ENCODE data around the gene CPNE2.
"Not testable (repeated sequence)": the region's sequence is repeated elsewhere in the genome, so short reads cannot be mapped to it uniquely, and the experiment has no call there.

Gene CPNE2

DNA sequence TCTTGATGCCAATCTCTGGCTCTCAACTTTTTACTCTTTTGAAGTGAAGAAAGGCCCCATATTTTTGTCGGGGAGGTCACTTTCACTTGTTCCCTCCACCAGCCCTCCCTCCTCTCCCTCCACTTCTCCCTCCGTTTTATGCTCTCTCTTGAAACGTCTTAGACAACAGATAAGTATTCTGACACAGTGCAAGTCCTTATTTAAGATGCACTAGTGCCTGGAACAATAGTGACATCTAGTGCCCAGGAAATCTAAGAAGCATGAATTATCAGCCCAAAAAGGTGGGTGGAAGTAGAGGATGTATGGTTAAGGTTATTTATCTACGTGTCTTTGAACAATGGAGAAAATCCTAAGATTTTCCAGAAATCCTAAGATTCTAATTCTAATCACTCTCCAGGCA lies 75.6 kb downstream of the CPNE2 start:
- DNase-seq (ENCODE audit: low read depth), result no peak

DNA sequence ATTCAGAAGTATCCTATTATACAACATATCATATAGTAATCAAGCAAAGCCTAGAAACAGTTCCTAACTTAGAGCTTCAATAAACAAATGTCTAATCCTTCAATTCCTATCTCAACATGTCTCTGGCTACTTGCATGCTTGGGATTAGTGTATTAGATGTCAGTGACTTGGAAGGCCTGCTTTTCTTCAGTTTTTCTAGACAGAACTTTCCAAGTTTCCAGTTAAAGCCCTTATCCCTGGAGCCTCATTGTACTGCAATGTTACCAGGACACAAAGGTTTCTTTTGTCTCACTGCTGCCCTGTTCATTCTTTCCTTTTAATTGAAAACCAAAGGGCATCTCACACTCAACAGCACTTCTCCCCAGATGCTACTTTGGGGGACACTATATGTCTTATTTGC lies 76.9 kb downstream of the CPNE2 start:
- no peak for DNase-seq (ENCODE audit: low read depth)

DNA sequence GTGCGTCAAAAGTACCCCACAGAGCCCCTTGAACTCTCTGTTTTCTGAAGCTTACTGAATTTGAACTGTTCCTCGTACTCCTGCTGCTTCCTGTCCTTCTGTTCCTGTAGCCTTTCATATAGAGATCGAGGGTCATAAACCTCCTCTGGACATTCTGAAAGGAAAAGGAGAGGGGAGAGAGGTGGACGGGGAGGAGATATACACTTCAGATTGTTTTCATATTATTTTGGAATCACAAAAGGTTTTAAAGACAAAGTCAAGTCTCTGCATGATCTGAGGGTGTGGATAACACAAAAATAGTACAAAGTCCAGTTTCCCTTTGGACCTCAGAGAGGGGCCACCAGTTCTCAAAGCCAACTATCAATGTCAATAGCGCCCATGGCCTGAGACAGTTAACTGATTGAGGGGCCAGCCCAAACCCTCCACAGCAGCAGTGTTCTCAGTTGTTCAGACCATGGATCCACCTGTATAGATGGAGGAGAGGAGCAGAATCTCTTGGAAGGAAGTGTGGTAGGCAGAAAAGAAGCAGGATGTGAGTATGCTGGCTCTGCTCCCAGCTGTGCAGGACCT lies 80.4 kb downstream of the CPNE2 start:
- no peak for DNase-seq (ENCODE audit: low read depth)

DNA sequence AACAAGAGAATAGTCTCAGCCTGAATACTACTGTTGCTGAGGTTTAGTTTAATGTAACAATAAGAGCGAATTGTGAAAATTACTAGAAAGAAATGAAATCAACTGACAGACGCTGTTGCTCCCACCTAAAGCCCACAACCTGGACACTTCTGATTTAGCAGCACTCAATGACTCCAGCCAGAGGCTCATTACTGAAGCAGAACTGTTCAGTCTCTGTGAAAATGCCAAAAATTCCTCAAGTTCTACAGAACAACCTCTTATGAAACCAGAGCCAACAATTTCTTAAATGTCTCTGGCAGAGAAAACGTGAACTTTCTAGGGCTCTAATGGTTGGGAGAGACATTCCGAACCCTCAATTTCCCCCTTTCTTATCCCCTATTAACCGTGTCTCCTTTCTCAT lies 83.5 kb downstream of the CPNE2 start:
- no peak for DNase-seq (ENCODE audit: low read depth)

DNA sequence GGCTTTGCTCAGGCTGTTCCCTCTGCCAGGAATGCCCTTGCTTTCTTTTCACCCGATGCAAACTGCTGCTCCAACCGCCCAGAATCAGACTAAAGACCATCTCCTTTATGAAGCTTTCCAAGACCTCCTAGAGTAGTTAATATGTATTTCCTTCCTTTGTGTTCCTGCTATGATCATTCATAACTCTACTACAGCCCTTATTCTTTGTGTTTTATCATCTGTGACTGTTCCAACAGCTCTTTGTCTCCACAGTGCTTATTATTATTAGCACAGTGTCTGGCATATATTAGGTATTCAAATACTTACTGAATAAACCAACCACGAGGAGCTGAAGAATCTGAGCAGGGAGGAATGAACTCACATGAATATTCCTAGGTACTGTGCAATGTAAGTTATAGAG lies 85.8 kb downstream of the CPNE2 start:
- no peak for DNase-seq (ENCODE audit: low read depth)

DNA sequence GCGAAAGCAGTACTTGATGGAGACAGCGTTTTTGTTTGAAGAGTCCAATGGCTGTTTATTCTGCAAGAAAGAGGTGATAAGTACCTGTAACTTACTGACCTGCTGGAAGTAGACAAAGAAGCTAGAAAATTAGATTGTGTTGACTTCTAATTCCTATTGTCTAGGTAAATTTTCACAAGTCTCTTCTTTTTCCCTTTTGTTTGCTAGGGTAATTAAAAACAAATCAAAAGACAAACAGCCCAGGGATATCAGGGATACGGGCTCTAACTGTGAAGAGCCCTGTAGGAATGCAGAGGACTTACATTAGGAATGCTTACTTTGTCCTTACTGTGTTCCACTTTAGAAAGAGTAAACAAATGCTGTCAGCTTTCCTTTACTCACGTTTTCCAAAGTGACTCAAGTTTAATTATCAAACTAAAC lies 86.4 kb downstream of the CPNE2 start:
- no peak for DNase-seq (ENCODE audit: low read depth)

DNA sequence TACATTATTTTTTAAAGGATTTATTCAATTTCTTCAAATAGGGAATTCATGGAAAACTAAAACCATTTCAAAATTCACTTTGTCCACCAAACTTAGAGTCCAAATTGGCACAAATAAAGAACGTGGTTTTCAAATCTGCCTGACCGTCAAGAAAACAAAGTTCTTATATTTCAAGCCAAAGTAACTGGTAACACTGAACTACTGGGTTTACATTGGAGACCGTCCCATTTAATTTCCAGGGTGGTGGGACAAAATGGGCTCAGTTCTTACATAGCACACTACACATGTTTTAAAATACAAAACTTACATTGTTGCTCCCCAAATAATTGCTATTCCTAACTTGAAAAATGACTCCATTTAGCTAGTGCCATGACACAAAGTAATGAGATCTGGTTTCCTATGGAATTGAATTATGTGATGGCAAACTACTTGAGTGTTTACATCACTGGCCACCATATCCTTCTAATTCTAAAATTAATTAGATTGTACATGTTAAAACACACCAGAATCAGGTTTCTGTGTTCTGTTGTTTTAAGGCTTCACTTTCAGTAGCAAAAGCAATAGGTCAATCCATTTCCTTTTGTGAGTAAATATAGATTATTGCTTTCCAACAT lies 86.9 kb downstream of the CPNE2 start:
- DNase-seq (ENCODE audit: low read depth), result no peak

DNA sequence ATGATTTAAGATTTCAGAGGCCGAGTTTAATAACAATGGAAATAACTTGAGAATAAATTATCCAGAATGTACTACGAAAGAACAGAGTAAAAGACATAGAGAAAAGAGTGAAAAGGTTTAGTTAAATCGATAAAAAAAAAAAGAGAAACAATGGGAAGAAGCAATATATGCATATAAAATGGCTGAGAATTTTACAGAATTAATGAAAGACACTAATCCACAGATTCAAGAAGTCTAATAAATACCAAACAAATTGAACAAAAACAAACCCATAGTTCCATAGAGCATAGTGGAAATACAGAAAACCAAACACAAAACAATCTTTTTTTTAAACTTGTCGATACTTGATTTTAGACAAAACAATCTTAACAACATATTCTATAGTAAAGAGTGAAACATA lies 91.7 kb downstream of the CPNE2 start:
- no peak for DNase-seq (ENCODE audit: low read depth)

DNA sequence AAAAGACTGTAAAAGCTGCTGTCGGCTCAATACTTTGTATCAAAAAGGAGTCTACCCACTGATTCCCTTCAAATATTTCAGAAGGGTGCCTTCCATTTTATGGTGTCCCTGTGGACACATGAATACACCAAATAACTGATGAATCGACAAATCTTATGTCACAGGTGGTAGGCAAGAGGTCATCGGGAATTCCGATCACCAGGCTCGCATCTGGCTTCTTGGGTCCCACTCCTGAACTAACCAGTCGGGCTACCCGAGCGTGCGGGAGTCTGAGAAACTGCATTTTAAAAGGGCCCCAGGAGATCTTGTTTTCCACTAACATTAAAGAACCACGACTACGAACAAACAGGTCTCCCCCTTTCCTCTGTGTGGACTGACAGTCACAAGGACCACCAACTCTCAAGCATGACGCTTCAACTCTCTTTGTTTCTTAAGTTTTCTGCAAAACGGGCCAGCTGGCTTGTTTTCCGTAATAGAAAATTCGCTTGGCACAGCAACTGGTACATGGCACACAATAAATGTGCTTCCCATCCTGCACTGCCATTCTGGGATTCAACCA lies 92.6 kb downstream of the CPNE2 start:
- no peak for DNase-seq (ENCODE audit: low read depth)

DNA sequence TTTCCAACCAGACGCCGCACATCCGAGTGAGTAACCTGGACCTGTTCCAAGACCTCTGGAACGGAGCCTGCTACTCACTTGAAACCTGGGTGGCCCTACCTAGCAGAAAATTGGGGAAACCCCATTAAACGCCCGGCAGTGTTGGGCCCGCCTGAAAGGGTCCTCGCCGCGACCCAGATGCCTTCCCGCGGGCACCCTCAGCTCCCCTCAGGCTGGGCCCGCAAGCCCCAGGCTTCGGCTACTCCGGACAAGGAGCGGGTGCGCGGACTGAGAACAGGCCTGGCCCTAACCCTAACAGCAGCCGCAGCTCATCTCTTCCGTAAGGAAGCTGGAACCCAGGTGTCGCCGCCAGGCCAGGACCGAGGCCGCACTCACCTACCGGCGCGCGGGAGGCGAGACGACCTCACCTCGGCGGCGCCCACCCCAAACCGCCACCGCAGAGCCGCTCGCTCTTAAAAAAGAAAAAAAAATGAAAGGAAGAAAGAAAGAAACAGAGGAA lies 93.1 kb downstream of the CPNE2 start:
- DNase-seq (ENCODE audit: low read depth), result no peak

DNA sequence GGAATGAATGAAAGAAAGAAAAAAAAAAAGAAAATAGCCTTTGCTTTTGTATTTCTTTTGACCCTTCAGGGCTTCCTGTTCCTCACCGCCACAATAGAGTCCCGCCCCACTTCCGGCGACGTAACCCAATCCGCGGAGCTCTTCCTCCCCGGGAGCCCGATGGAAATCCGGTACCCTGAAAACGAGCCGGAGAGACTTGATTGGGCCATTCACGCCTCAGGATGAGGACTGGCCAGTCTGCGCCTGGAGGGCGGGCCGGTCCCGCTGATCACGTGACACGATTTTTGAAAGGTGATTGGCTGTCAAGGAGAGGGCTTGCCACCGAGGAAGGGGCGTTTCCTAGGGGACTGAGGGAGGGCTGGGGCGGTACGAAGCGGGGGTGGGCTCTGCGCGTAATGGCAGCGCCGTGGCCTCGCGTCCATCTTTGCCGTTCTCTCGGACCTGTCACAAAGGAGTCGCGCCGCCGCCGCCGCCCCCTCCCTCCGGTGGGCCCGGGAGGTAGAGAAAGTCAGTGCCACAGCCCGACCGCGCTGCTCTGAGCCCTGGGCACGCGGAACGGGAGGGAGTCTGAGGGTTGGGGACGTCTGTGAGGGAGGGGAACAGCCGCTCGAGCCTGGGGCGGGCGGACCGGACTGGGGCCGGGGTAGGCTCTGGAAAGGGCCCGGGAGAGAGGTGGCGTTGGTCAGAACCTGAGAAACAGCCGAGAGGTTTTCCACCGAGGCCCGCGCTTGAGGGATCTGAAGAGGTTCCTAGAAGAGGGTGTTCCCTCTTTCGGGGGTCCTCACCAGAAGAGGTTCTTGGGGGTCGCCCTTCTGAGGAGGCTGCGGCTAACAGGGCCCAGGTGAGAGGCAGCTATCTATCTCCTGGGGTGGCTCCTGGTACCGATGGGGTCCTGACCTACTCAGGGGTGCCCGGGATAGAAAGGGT lies 93.8 kb downstream of the CPNE2 start, which contains the start of the genes PSME3IP1 and RSPRY1:
Gene PSME3IP1, minus strand, starts transcription at position 95 of the 927 bp plus-strand sequence. CDS start 12,185 bp downstream, outside the sequence.
Gene RSPRY1, plus strand, starts transcription at position 385 of the 927 bp plus-strand sequence. CDS start 18,330 bp downstream, outside the sequence.
- peak; percentile 97 for DNase-seq (ENCODE audit: low read depth)

DNA sequence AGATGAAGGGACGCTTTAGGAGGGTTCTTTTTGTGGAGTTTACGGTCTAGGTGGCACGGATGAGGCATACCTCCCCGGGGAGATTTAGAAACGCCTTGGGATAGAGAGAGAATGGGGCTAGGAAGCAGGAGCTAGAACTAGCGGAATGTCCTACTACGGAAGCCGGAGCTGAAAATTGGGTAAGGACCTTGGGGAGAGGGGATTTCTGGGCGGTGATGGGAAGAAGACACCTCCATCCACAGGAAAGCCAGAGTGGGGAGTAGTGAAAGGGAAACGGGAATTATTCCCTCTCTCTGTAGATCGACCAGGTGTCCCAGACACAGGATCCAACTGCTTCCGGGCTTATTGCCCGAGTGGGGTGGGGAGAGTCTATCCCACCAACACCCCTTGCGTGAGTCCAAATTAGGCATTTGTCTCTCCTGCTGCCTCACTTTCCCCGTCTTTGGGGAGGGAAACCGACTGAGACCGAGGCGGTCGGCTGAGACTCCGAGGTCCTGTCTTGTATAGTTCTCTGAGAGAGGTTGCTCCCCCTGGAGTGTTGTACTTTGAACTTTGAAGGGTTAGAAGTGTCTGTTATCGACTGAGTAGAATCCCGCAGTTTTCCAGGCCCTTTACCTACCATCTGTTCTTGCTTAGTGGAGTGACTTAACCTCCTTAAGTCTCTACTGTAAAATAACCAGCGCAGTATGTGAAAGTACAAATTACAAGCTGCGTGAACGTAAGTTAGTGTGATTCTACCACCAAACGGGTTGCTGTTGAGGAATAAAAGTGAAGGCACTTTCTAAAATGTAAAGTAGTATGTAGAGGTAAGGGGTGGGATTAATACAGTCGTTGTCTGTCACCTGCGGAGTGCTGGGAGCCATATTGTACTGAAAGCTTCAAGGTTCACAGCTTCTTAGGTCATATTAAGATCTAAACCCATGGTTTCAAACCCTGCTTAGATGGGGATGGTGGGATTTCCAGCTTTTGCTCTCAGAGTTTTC lies 94.8 kb downstream of the CPNE2 start:
- DNase-seq (ENCODE audit: low read depth), result no peak

DNA sequence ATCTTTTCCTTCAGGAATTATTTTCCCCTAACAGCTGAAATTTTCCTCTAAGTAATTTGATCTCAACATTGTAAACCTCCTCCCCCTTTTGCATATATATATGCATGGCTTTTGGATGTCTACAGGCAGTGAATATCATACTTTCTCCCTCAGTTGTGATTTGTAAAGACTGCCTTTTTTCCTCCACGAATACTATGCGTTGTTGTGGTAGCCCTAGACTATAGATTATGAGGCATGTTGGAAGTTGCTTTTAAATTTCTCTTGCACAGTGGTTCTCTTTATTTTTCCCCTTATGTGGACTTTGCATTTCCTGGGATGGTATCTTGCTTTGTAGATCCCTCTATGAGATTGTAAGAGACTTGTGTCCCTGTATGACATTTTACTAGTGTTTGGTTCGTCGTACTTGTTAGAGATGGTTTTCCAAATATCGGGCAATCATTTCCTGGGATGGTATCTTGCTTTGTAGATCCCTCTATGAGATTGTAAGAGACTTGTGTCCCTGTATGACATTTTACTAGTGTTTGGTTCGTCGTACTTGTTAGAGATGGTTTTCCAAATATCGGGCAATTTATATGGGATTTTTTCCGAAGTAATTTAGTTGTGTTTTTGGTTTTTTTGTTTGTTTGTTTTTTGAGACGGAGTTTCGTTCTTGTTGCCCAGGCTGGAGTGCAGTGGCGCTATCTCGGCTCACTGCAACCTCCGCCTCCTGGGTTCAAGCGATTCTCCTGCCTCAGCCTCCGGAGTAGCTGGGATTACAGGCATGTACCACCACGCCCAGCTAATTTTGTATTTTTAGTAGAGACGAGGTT lies 95.7 kb downstream of the CPNE2 start:
- not testable (repeated sequence) for DNase-seq (ENCODE audit: low read depth)

DNA sequence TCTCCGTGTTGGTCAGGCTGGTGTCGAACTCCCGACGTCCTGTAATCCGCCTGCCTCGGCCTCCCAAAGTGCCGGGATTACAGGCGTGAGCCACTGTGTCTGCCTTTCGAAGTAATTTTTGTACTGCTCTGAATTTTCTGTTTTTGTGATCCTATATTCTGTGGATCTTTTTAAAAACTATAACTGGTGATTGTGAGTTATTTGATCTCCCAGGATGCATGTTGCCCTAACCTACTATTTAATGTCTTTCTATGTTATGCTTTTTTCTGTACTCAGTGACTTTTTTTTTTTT lies 96.3 kb downstream of the CPNE2 start:
- no peak for DNase-seq (ENCODE audit: low read depth)

DNA sequence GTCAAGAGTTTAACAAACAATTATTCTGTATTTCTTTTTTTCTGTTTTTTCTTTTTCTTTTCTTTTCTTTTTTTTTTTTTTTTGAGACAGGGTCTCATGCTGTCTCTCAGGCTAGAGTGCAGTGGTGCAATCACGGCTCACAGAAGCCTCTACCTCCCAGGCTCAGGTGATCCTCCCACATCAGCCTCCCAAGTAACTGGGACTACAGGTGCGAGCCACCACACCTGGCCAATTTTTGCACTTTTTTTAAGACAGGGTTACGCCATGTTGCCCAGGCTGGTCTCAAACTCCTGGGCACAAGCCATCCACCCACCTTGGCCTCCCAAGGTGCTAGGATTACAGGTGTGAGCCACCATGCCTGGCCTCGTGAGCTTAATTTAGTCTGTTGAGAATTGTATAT lies 97.1 kb downstream of the CPNE2 start:
- DNase-seq (ENCODE audit: low read depth), result not testable (repeated sequence)

DNA sequence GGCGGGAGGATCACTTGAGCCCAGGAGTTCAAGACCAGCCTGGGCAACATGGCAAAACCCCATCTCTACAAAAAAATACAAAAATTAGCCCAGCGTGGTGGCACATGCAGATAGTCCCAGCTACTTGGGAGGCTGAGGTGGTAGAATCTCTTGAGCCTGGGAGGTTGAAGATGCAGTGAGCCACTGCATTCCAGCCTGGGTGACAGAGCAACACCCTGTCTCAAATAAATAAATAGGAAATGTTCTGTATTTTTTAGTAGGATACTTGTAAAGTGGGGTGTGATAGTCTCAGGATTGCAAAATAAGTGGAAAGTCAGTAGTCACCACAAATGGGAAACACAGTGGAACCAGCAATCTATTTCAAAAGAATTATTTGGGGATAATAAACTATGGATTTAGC lies 97.8 kb downstream of the CPNE2 start:
- DNase-seq (ENCODE audit: low read depth), result no peak

DNA sequence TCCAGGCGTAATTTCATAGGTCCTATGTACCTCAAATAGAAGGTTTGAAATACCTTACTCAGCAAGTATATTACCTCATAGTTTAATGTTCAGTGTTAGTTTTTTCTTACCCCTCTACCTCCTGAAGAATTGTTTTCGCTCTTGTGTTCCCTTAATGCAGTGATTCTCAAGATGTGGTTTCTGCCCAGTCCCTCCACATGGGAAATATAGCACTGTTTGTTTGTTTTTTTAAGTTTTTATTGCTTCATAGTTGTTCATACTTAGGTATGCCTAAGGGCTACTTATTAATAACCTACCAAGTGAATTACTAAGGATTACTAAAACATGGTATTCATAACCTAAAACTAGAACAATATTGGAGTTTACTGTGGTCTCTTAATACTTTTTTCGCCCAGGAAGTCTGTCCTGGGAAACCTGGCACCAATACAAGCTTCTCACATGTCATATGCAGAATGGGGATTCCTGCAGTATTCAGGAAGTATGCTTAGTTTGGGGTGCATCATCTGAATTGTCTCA lies 98.7 kb downstream of the CPNE2 start:
- no peak for DNase-seq (ENCODE audit: low read depth)

DNA sequence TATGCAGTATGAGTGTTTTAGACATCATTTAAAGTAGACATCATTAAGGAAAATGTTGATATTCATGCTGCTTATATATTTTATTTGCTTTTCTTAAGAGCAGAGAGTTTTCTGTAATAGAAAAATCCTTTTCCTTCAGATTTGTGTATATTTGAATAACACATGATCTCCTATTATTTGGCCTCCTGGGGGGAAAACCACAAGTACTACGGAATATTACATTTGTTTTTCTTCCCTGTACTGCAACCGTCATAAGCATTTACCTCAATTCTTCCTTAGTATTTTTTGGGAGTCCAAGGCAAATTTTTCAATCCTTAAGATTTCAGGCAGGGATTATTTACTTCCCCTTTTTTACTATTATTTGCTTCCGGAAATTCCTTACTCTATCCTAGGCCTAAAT lies 99.8 kb downstream of the CPNE2 start:
- DNase-seq (ENCODE audit: low read depth), result no peak

DNA sequence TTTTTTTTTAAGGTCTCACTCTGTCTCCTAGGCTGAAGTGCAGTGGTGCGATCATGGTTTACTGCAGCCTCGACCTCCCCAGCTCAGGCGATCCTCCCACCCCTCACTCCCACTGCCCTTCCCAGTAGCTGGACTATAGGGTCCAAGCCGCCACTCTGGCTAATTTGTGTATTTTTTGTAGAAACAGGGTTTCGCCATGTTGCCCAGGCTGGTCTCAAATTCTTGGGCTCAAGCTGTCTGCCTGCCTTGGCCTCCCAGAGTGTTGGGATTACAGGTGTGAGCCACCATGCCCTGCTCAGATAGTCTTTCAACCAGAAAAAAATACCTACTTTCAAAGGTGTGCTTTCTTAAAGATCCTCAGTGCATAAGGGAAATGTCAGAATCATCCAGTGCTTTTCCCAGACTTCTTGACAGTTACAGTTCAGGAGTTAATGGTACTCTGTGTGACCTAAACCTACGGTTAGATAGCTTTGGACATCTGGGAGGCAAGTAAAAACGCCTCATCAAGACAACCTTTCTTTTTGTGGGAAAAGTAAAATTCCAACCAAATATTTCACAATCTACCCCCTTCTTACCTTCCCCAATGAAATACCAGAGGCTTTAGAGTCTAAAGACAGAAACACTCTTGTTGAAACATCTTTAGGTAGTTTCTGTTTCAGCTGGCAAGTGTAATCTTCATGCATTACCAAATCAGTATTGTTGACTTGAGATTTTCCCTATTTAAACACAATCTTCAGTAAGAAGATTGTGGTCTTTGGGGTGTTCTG lies 100.5 kb downstream of the CPNE2 start:
- no peak for DNase-seq (ENCODE audit: low read depth)

DNA sequence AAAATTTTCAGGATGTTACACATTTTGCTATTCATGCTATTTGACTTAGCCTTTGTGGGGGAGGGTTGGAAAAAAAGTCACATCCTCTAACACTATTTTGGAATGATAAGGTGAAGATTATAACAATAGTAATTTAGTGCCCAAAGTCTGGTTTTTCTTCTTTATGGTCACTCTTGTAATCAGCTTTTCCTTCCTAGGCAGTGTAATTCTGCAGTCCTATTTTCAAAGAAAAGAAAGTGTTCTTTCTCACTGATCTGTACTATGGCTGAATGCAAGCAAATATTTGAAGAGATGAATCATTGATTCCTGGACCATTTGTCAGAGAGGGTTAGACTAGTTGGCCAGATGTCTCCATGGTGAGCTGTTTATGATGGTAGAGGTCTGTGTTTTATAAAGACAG lies 102.1 kb downstream of the CPNE2 start:
- no peak for DNase-seq (ENCODE audit: low read depth)
